IMR-90 (cell line): ENCODE measurements around the gene CYB561D1. TPM values are rescaled to one million over a fixed set of nuclear protein-coding genes. Genes with fewer than 3 reads are reported as not detected.

Source experiments
- ATAC-seq: fragments of 200-7000 bp; cut with Tn5 transposase; 2 replicates; pipeline ENCODE4 v1.9.1; 2020; ENCODE audit warnings: low read depth, mild to moderate bottlenecking, moderate library complexity
- BruUV-seq: library from RNA; stranded (reverse); fragments of 400-500 nt; replicated peaks from 2 replicates; lab custom pipeline; 2021; lab: Mats Ljungman, UMichigan
- CTCF ChIA-PET: fragments of 300-600 bp; formaldehyde crosslinking; extraction: SDS; loops from one replicate; lab custom pipeline; 2021; ENCODE audit warnings: antibody characterized with exemption; lab: Yijun Ruan, JAX
- POLR2A ChIA-PET: fragments of 300-600 bp; sonication (Branson Sonifier 250); formaldehyde crosslinking; loops from one replicate; lab custom pipeline; 2022; ENCODE audit warnings: antibody characterized with exemption; ENCODE audit not compliant: unreplicated experiment; lab: Charles Lee
- DNase-seq: peaks from one replicate; pipeline ENCODE4 v3.0.0; 2013
- H2AFZ ChIP-seq: replicated peaks from 2 replicates; pipeline ENCODE3; 2013; ENCODE audit warnings: low read length, mild to moderate bottlenecking; ENCODE audit not compliant: poor library complexity
- H2AK5ac ChIP-seq: 2 replicates; pipeline ENCODE4 v1.6.1; 2013; ENCODE audit warnings: low read depth, low read length, inconsistent platforms
- H2AK9ac ChIP-seq: replicated peaks from 2 replicates; pipeline ENCODE3; 2013; ENCODE audit warnings: mild to moderate bottlenecking, low read depth, low read length, moderate library complexity; ENCODE audit not compliant: poor library complexity
- H2BK120ac ChIP-seq: 2 replicates; pipeline ENCODE4 v1.6.1; 2013; ENCODE audit warnings: low read depth, low read length, inconsistent platforms
- H2BK15ac ChIP-seq: 3 replicates; pipeline ENCODE4 v1.6.1; 2013; ENCODE audit warnings: low read depth, low read length, inconsistent platforms
- H2BK20ac ChIP-seq: 2 replicates; pipeline ENCODE4 v1.6.1; 2013; ENCODE audit warnings: low read depth, mild to moderate bottlenecking, inconsistent platforms, low read length, moderate library complexity
- H2BK5ac ChIP-seq: 2 replicates; pipeline ENCODE4 v1.6.1; 2013; ENCODE audit warnings: mild to moderate bottlenecking, low read depth, low read length, inconsistent platforms; ENCODE audit not compliant: poor library complexity, severe bottlenecking
- H3K14ac ChIP-seq: replicated peaks from 2 replicates; pipeline ENCODE4 v1.6.1; 2013; ENCODE audit warnings: low read depth, low read length, inconsistent platforms
- H3K18ac ChIP-seq: 2 replicates; pipeline ENCODE4 v1.6.1; 2013; ENCODE audit warnings: low read depth, low read length, control low read depth
- H3K23ac ChIP-seq: 2 replicates; pipeline ENCODE4 v1.6.1; 2013; ENCODE audit warnings: low read depth, low read length, inconsistent platforms
- H3K27ac ChIP-seq: 2 replicates; pipeline ENCODE4 v1.5.1; 2013; ENCODE audit warnings: mild to moderate bottlenecking, control low read depth, low read length; ENCODE audit not compliant: insufficient read depth
- H3K27me3 ChIP-seq: 2 replicates; pipeline ENCODE4 v1.6.1; 2013; ENCODE audit warnings: low read length; ENCODE audit not compliant: control insufficient read depth, insufficient read depth
- H3K36me3 ChIP-seq: 2 replicates; pipeline ENCODE4 v1.6.1; 2013; ENCODE audit warnings: low read length, mixed read lengths; ENCODE audit not compliant: control insufficient read depth, insufficient read depth
- H3K4ac ChIP-seq: 2 replicates; pipeline ENCODE4 v1.6.1; 2013; ENCODE audit warnings: low read depth, low read length, inconsistent platforms
- H3K4me1 ChIP-seq: 2 replicates; pipeline ENCODE4 v1.6.1; 2013; ENCODE audit warnings: low read length, mixed read lengths; ENCODE audit not compliant: control insufficient read depth, insufficient read depth
- H3K4me2 ChIP-seq: 2 replicates; pipeline ENCODE4 v1.6.1; 2013; ENCODE audit warnings: low read depth, mild to moderate bottlenecking, control low read depth, low read length, moderate library complexity
- H3K4me3 ChIP-seq: 2 replicates; pipeline ENCODE4 v1.5.1; 2013; ENCODE audit warnings: low read depth, mild to moderate bottlenecking, control low read depth, low read length, moderate library complexity; ENCODE audit not compliant: insufficient read depth
- H3K56ac ChIP-seq: 2 replicates; pipeline ENCODE4 v1.6.1; 2013; ENCODE audit warnings: low read length, inconsistent platforms; ENCODE audit not compliant: insufficient read depth; ENCODE audit errors: extremely low read depth
- H3K79me1 ChIP-seq, 2 experiments: 2 replicates each; pipeline ENCODE4 v1.6.1; 2013; ENCODE audit warnings: low read length in 2 of 2, inconsistent platforms in 1 of 2, low read depth in 1 of 2
- H3K9ac ChIP-seq: 2 replicates; pipeline ENCODE4 v1.6.1; 2013; ENCODE audit warnings: low read depth, low read length, control low read depth
- H3K9me1 ChIP-seq: 2 replicates; pipeline ENCODE4 v1.6.1; 2013; ENCODE audit warnings: low read length, inconsistent platforms; ENCODE audit not compliant: insufficient read depth
- H3K9me3 ChIP-seq: 2 replicates; pipeline ENCODE4 v1.6.1; 2013; ENCODE audit warnings: low read length; ENCODE audit not compliant: control insufficient read depth, insufficient read depth
- H4K20me1 ChIP-seq: 2 replicates; pipeline ENCODE4 v1.6.1; 2013; ENCODE audit warnings: low read length, inconsistent platforms; ENCODE audit not compliant: insufficient read depth
- H4K5ac ChIP-seq: 2 replicates; pipeline ENCODE4 v1.6.1; 2013; ENCODE audit warnings: mild to moderate bottlenecking, low read depth, low read length, control low read depth
- H4K8ac ChIP-seq, 2 experiments: 2 replicates each; pipeline ENCODE4 v1.6.1; 2013; ENCODE audit warnings: low read depth in 2 of 2, low read length in 2 of 2, control low read depth in 1 of 2, inconsistent platforms in 1 of 2
- H4K91ac ChIP-seq: 2 replicates; pipeline ENCODE4 v1.6.1; 2013; ENCODE audit warnings: low read depth, low read length, inconsistent platforms; ENCODE audit not compliant: insufficient read depth
- BHLHE40 ChIP-seq: fragments of 150-350 bp; IDR thresholded peaks from 2 replicates; pipeline ENCODE4 v1.6.1; 2016; ENCODE audit warnings: mild to moderate bottlenecking, low read depth, low read length
- CEBPB ChIP-seq: IDR thresholded peaks from 2 replicates; pipeline ENCODE4 v1.6.1; 2012; ENCODE audit warnings: low read depth, low read length, improper control_type of control experiment
- ELK1 ChIP-seq: fragments of 150-350 bp; IDR thresholded peaks from 2 replicates; pipeline ENCODE4 v1.6.1; 2016; ENCODE audit warnings: low read depth, mild to moderate bottlenecking, low read length, moderate library complexity, borderline replicate concordance
- FOS ChIP-seq: fragments of 150-350 bp; IDR thresholded peaks from 2 replicates; pipeline ENCODE4 v1.6.1; 2016; ENCODE audit warnings: low read depth, low read length
- MAZ ChIP-seq: IDR thresholded peaks from 2 replicates; pipeline ENCODE4 v1.6.1; 2012; ENCODE audit warnings: low read depth, mild to moderate bottlenecking, low read length, improper control_type of control experiment, moderate library complexity, borderline replicate concordance
- NFE2L2 ChIP-seq: fragments of 150-350 bp; IDR thresholded peaks from 2 replicates; pipeline ENCODE4 v1.6.1; 2016; ENCODE audit warnings: low read depth, mild to moderate bottlenecking, low read length
- WGBS, 2 experiments: methylation state at CpG; one replicate each; pipeline versions ENCODE4 v1.1.5 to v1.1.7; 2013; ENCODE audit warnings: missing lambda C conversion rate in 2 of 2; ENCODE audit not compliant: insufficient read length in 1 of 2; ENCODE audit errors: extremely low coverage in 2 of 2; 5-methylcytosine and 5-hydroxymethylcytosine counted together
- dilution Hi-C: fragments of 300-500 bp; cut with HindIII; formaldehyde crosslinking; loops from one replicate; pipeline ENCODE4 v1.14.3; 2018; ENCODE audit warnings: low sequenced_read_pairs; ENCODE audit not compliant: unreplicated experiment
- in situ Hi-C: fragments of 300-500 bp; cut with MboI; formaldehyde crosslinking; loops from 3 replicates; pipeline ENCODE4 v1.14.3; 2019; ENCODE audit warnings: low sequenced_read_pairs, inconsistent platforms, mixed read lengths
- intact Hi-C: fragments of 100-400 bp; cut with micrococcal nuclease; formaldehyde crosslinking; loops from 2 replicates; pipeline ENCODE4 v1.10.0; 2022
- polyA plus RNA-seq, 3 experiments: library from polyadenylated mRNA; depleted of rRNA; stranded (reverse); fragments of >200 nt; gene quantifications; 2 replicates each; pipeline ENCODE4 v1.2.3, GENCODE V29; 2012; ENCODE audit warnings: low replicate concordance in 1 of 3
- total RNA-seq: library from RNA; depleted of rRNA; stranded (reverse); fragments of >200 nt; gene quantifications from 2 replicates; pipeline ENCODE4 v1.2.3, GENCODE V29; 2012

CYB561D1 gene
- total and polyA plus RNA-seq, 2 of the 4 experiments (the other 2 are of a cell fraction), result 5.7 to 8.1 TPM

- H2BK20ac ChIP-seq, result no peak overlapping the region
- no peak overlapping the region for H2BK120ac ChIP-seq
- CTCF ChIA-PET, result interaction anchor here (0.6 to 0.7 kb wide), 2 partner anchors 8 to 13 kb away, joined by 3 read pairs; no protein-coding TSS in a partner anchor
- no peaks in the 10 kb centered on the region for H3K79me1 ChIP-seq
- no peak overlapping the region for H3K14ac ChIP-seq
- no peak overlapping the region for H2AK9ac ChIP-seq
- no peak overlapping the region for H4K5ac ChIP-seq
- H2AFZ ChIP-seq, result no peak overlapping the region
- no peak overlapping the region for H2BK15ac ChIP-seq
- H3K18ac ChIP-seq, result no peak overlapping the region
- H3K27ac ChIP-seq, result no peak overlapping the region
- H3K4me1 ChIP-seq, result no peaks in the 10 kb centered on the region
- no TSS peak for BruUV-seq
- DNase-seq (no peak), ATAC-seq (no peak)
- H3K4me3 ChIP-seq, result no peak overlapping the region
- H3K4ac ChIP-seq, result no peak overlapping the region
- 25% methylated on average over 1 of the region's 6 CpGs; no CpG with 5 or more reads in 1 of the 2 experiments for WGBS, 2 experiments
- H2BK5ac ChIP-seq, result no peak overlapping the region
- no peak overlapping the region for H2AK5ac ChIP-seq
- H3K4me2 ChIP-seq, result no peak overlapping the region
- no peak overlapping the region for H4K91ac ChIP-seq
- in situ Hi-C loops, result no loop called here
- no peak overlapping the region for H4K8ac ChIP-seq
- H4K20me1 ChIP-seq, result no peaks in the 10 kb centered on the region
- dilution Hi-C loops, result no loop called here
- no peak overlapping the region for H3K56ac ChIP-seq
- intact Hi-C loops, result no loop called here
- POLR2A ChIA-PET, result no interaction called here
- H3K9me1 ChIP-seq, result no peaks in the 10 kb centered on the region
- H3K9ac ChIP-seq, result no peak overlapping the region
- H3K9me3 ChIP-seq, result no peaks in the 10 kb centered on the region
- no peak for TF ChIP-seq ELK1
- no peak for TF ChIP-seq MAZ
- TF ChIP-seq NFE2L2, result no peak
- TF ChIP-seq BHLHE40, result no peak
- TF ChIP-seq CEBPB, result no peak
- no peak for TF ChIP-seq FOS
- peaks cover 70% of the 10 kb centered on the region for H3K27me3 ChIP-seq
- 0 out of 2 replicates have a peak overlapping the region, but pooled peaks have one; percentile 18 for H3K23ac ChIP-seq
- no peaks in the 10 kb centered on the region for H3K36me3 ChIP-seq
Observed at GRCh38 chr1:109470245-109470644, 23.6 kb upstream of the CYB561D1 start.
